Subcutaneous adipose tissue (tissue), 4 donors: ENCODE data around the gene RNF213. TPM values are rescaled to one million over a fixed set of nuclear protein-coding genes. Genes with fewer than 3 reads are reported as not detected.

ENCODE experiments used
- total RNA-seq, 4 donors: library from RNA; depleted of rRNA; stranded (reverse); fragments of >200 nt; gene quantifications; one replicate each; pipeline ENCODE4 v1.1.0, GENCODE V29; 2016
- TF ChIP-seq, protein P1 (sequence below): fragments of 450-650 bp; IDR thresholded peaks from one replicate; pipeline ENCODE4 v1.5.1; 2016; ENCODE audit warnings: low read depth, mild to moderate bottlenecking, control low read depth, antibody characterized with exemption, moderate library complexity

Gene RNF213
- total RNA-seq, 4 donors from 2014 or later = 114 to 167 (median 144) TPM

- TF ChIP-seq, protein P1, sequence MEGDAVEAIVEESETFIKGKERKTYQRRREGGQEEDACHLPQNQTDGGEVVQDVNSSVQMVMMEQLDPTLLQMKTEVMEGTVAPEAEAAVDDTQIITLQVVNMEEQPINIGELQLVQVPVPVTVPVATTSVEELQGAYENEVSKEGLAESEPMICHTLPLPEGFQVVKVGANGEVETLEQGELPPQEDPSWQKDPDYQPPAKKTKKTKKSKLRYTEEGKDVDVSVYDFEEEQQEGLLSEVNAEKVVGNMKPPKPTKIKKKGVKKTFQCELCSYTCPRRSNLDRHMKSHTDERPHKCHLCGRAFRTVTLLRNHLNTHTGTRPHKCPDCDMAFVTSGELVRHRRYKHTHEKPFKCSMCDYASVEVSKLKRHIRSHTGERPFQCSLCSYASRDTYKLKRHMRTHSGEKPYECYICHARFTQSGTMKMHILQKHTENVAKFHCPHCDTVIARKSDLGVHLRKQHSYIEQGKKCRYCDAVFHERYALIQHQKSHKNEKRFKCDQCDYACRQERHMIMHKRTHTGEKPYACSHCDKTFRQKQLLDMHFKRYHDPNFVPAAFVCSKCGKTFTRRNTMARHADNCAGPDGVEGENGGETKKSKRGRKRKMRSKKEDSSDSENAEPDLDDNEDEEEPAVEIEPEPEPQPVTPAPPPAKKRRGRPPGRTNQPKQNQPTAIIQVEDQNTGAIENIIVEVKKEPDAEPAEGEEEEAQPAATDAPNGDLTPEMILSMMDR = no peak
These were observed 178.2 kb downstream of the RNF213 start for GRCh38 chr17:80438806-80439205.

- TF ChIP-seq, protein P1 = no peak
These were observed 178.8 kb downstream of the RNF213 start for GRCh38 chr17:80439499-80439898.

DNA sequence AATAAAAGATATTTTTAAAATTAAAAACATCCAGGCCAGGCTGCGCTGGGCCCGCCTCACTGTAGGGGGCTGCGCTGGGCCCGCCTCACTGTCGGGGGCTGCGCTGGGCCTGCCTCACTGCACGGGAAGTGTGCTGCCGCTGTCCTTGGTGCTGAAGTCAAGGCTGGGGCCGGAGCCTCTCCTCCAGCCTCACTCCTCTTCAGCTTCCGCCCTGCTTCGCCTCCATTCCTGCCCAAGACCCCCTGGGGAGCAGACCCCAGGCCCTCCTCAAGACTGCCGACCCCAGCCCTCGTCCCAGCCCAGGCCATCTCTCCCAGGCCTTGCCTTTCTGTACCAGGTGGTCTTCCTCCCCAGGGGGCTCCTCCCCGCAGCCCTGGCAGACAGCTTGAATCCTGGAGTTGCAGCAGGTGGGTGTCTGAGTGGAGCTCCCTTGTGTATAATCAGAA lies 180.5 kb downstream of the RNF213 start:
- TF ChIP-seq, protein P1 = no peak

- TF ChIP-seq, protein P1 = no peak
These were observed 181.1 kb downstream of the RNF213 start for GRCh38 chr17:80441598-80442322.

DNA sequence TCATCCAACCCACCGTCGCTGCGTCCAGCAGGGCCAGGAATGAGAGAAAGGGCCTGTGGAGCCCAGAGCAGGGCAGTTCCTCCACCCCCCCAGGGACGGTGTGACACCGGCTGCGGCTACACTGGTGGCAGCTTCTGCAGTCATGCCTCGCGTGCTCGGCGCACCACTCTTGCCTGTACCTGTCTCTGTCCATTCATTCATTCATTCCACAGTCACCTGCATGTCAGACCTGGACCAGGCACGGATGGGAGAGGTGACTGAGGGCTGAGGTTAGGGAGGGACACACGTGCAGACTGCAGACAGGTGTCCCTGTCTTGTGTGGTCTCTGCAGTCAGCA lies 181.6 kb downstream of the RNF213 start:
- TF ChIP-seq, protein P1 = no peak

- TF ChIP-seq, protein P1 = no peak
These were observed 182.1 kb downstream of the RNF213 start for GRCh38 chr17:80442764-80443163.

- TF ChIP-seq, protein P1 = no peak
These were observed 182.8 kb downstream of the RNF213 start for GRCh38 chr17:80443498-80443897.
